ENCODE results near the gene NASP. TPM values are rescaled to one million over a fixed set of nuclear protein-coding genes. Genes with fewer than 3 reads are reported as not detected.

NASP gene
- total and polyA plus RNA-seq, 2 of the 13 experiments (the other 11 are each of a cell fraction or from before 2014, with no cell fraction given), result 132 to 256 TPM

DNA sequence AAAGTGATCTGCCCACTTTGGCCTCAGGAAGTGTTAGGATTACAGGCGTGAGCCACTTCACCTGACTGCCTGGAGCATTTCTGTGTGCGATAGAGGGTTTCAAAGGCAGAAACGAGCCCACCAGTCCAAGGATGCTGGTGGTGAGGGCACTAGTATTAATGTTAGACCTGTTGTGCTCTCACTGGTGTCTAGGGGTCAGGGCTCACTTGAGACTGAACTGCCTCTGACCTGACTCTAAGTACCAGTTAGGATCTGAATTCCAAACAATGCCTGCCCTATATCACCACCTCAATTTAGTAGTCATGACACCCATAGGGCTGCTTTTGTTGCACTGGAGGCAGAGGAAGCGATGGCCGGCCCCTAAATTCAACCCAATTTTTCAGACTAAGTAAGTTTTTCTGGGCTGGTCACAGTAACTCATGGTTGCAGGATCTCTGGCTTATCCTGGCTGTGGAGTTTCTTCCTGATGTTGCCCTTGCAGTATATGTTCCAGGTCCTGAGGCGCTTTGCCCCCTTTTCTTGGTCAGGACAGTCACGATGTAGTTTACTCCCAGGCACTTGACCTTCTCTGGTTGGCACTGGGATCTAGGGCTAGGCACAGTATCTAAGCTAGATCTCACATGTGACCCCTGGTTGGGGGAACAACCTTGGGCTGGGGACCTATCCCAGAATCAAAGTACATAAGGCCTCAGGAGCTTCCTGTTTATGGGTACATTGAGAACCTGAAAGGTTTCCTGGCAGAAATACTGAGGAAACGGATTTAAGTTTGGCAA lies 35.5 kb downstream of the NASP start (continued):
- TF ChIP-seq, protein P1, sequence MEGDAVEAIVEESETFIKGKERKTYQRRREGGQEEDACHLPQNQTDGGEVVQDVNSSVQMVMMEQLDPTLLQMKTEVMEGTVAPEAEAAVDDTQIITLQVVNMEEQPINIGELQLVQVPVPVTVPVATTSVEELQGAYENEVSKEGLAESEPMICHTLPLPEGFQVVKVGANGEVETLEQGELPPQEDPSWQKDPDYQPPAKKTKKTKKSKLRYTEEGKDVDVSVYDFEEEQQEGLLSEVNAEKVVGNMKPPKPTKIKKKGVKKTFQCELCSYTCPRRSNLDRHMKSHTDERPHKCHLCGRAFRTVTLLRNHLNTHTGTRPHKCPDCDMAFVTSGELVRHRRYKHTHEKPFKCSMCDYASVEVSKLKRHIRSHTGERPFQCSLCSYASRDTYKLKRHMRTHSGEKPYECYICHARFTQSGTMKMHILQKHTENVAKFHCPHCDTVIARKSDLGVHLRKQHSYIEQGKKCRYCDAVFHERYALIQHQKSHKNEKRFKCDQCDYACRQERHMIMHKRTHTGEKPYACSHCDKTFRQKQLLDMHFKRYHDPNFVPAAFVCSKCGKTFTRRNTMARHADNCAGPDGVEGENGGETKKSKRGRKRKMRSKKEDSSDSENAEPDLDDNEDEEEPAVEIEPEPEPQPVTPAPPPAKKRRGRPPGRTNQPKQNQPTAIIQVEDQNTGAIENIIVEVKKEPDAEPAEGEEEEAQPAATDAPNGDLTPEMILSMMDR (CRISPR knock-in tag; IDR thresholded peaks at IDR 0.05), result peak; percentile 32
- TF ChIP-seq RBM22 (optimal IDR thresholded peaks at IDR 0.05; ENCODE audit: low read length) (peak; percentile 98), KLF9 (CRISPR knock-in tag; IDR thresholded peaks at IDR 0.05; ENCODE audit: low read depth) (no peak), RELA (CRISPR knock-in tag; IDR thresholded peaks at IDR 0.05) (no peak), STAG1 (CRISPR knock-in tag; IDR thresholded peaks at IDR 0.05) (0 out of 2 replicates have a peak, but pooled peaks have one; percentile 8), ZNF367 (CRISPR knock-in tag; IDR thresholded peaks at IDR 0.05; ENCODE audit: borderline replicate concordance) (no peak)

DNA sequence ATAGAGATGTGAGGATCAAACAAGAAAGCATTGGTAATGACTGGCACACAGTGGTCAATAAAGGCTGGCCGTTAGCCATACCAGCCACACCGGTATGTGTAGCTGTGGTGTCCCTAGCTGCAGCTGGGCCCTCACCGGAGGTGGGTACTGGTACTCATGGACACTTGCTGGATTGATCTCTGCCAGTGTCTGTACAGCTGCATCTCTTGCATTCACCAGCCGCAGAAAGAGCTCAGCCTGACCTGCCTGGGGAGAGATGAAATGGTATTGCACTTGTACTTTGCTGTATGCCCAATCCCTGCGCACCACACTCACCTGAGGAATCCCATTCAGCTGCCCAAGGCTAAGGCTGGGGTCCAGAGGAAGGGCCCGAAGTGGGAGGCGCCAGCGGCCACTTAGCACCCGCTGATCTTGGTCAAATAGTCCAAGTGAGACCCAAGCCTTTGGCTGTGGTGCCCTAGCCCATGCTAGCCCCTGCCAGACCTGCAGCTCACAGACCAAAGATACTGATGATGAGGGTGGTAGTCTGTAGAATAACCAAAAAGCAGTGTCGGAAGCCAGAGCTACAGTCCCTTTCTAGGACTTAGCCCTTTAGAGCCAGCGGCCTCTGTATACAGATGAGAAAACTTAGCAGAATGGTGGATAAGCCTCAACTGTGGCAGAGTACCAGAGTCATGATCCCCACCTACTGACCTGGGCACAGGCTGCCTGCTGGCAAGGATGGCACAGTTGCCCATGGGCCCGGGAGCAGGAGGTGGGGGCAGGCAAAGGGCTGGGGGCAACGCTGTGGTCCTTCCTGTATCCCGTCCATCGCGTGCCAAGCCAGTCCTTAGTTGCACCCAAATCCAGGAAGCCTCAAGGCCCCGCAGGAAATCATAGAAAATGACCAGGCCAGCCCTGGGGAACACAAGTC lies 37.0 kb downstream of the NASP start:
- POLR2A ChIA-PET, result interaction anchor here (1.5 kb wide), 1 partner anchor 66 kb away, joined by 4 read pairs; no protein-coding TSS in a partner anchor
- Histone ChIP-seq H4K20me1 (ENCODE audit: insufficient read depth, low read length) (no peaks in the 10 kb centered on the region; the same call in 1 of the 2 replicates), H3K4me3 (replicated peaks in 1 of 3; ENCODE audit: insufficient read depth in 1 of 3, low read depth in 2 of 3, low read length in 3 of 3) (no peak overlapping the region), H3K27me3 (ENCODE audit: control insufficient read depth in 1 of 2, insufficient read depth in 2 of 2, low read length in 2 of 2) (no peaks in the 10 kb centered on the region), H3K36me3 (replicated peaks in 1 of 2; ENCODE audit: control insufficient read depth in 1 of 2, insufficient read depth in 2 of 2, low read length in 2 of 2) (peaks cover 15 to 28% of the 10 kb centered on the region in 2 experiments), H3K79me2 (ENCODE audit: insufficient read depth, low read length) (no peaks in the 10 kb centered on the region), H3K4me2 (ENCODE audit: low read depth, low read length) (no peak overlapping the region), H3K27ac (ENCODE audit: extremely low read length, insufficient read depth, low read length) (no peak overlapping the region), H3K4me1 (ENCODE audit: insufficient read depth, low read length) (peaks cover 11% of the 10 kb centered on the region), H3K9ac (ENCODE audit: insufficient read depth, low read depth, low read length) (no peak overlapping the region), H3K9me3 (ENCODE audit: low read length) (no peaks in the 10 kb centered on the region), H2AFZ (ENCODE audit: low read length) (no peak overlapping the region)
- TF ChIP-seq ATAD3A (CRISPR knock-in tag; IDR thresholded peaks at IDR 0.05), result no peak
- TF ChIP-seq, protein P2, sequence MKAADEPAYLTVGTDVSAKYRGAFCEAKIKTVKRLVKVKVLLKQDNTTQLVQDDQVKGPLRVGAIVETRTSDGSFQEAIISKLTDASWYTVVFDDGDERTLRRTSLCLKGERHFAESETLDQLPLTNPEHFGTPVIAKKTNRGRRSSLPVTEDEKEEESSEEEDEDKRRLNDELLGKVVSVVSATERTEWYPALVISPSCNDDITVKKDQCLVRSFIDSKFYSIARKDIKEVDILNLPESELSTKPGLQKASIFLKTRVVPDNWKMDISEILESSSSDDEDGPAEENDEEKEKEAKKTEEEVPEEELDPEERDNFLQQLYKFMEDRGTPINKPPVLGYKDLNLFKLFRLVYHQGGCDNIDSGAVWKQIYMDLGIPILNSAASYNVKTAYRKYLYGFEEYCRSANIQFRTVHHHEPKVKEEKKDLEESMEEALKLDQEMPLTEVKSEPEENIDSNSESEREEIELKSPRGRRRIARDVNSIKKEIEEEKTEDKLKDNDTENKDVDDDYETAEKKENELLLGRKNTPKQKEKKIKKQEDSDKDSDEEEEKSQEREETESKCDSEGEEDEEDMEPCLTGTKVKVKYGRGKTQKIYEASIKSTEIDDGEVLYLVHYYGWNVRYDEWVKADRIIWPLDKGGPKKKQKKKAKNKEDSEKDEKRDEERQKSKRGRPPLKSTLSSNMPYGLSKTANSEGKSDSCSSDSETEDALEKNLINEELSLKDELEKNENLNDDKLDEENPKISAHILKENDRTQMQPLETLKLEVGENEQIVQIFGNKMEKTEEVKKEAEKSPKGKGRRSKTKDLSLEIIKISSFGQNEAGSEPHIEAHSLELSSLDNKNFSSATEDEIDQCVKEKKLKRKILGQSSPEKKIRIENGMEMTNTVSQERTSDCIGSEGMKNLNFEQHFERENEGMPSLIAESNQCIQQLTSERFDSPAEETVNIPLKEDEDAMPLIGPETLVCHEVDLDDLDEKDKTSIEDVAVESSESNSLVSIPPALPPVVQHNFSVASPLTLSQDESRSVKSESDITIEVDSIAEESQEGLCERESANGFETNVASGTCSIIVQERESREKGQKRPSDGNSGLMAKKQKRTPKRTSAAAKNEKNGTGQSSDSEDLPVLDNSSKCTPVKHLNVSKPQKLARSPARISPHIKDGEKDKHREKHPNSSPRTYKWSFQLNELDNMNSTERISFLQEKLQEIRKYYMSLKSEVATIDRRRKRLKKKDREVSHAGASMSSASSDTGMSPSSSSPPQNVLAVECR (CRISPR knock-in tag; IDR thresholded peaks at IDR 0.05; ENCODE audit: borderline replicate concordance), result 0 out of 2 replicates have a peak, but pooled peaks have one; percentile 18
- DNase-seq (ENCODE audit: low spot score) (no peak), ATAC-seq (peak; percentile 19), FAIRE-seq (no peak)
- 92% methylated on average over 10 of the region's 17 CpGs for WGBS (ENCODE audit: low lambda C conversion rate)
- in situ Hi-C loops (cut with HindIII; ENCODE audit: extremely low pct_ligation_motif_present, low pct_unique_long_range_greater_than_20kb), result no loop called here
- intact Hi-C loops (cut with micrococcal nuclease; ENCODE audit: unreplicated experiment), result no loop called here
- BruUV-seq (replicated peaks), result no TSS peak
- CTCF ChIA-PET (ENCODE audit: low intra/inter-chr PET ratio, low total read pairs), result no interaction called here

Data from HepG2 (cell line).